Fibroblast of skin of back (primary cell): ENCODE measurements around the gene DNAJC16.
"Not testable (repeated sequence)": the region's sequence is repeated elsewhere in the genome, so short reads cannot be mapped to it uniquely, and the experiment has no call there.

Experiments
- DNase-seq: peaks from one replicate; pipeline ENCODE4 v3.0.0-alpha.2; 2013

Gene DNAJC16

GRCh38 chr1:15507278-15507677 lies 19.4 kb upstream of the DNAJC16 start:
- DNase-seq, result no peak

GRCh38 chr1:15508700-15509487 lies 17.8 kb upstream of the DNAJC16 start:
- DNase-seq, result no peak

- no peak for DNase-seq
Measured at GRCh38 chr1:15509586-15509985, 17.1 kb upstream of the DNAJC16 start.

GRCh38 chr1:15510611-15511405 lies 15.8 kb upstream of the DNAJC16 start:
- no peak for DNase-seq

GRCh38 chr1:15513192-15513591 lies 13.5 kb upstream of the DNAJC16 start:
- DNase-seq, result no peak

- DNase-seq, result no peak
Measured at GRCh38 chr1:15513919-15514318, 12.7 kb upstream of the DNAJC16 start.

- DNase-seq, result not testable (repeated sequence)
Measured at GRCh38 chr1:15514557-15514956, 12.1 kb upstream of the DNAJC16 start.

- no peak for DNase-seq
Measured at GRCh38 chr1:15515022-15515663, 11.5 kb upstream of the DNAJC16 start.

GRCh38 chr1:15519625-15520024 lies 7.0 kb upstream of the DNAJC16 start:
- no peak for DNase-seq

GRCh38 chr1:15521206-15521906 lies 5.3 kb upstream of the DNAJC16 start:
- not testable (repeated sequence) for DNase-seq

GRCh38 chr1:15522551-15522950 lies 4.1 kb upstream of the DNAJC16 start:
- DNase-seq, result no peak

- peak; percentile 25 for DNase-seq
Measured at GRCh38 chr1:15523104-15524020, 3.3 kb upstream of the DNAJC16 start.

- DNase-seq, result no peak
Measured at GRCh38 chr1:15524021-15524282, 2.7 kb upstream of the DNAJC16 start, which contains the start of gene CASP9. TSS of gene CASP9 (minus strand) at chr1:15524215. CDS start at chr1:15524200, 15 bp downstream.

GRCh38 chr1:15524283-15525049 lies 2.2 kb upstream of the DNAJC16 start:
- peak; percentile 97 for DNase-seq

GRCh38 chr1:15525050-15526020 lies 1.3 kb upstream of the DNAJC16 start:
- no peak for DNase-seq

GRCh38 chr1:15526021-15526489 lies 593 bp upstream of the DNAJC16 start:
- DNase-seq, result no peak

GRCh38 chr1:15531003-15531402 lies 4.4 kb downstream of the DNAJC16 start:
- no peak for DNase-seq

GRCh38 chr1:15531682-15532081 lies 5.0 kb downstream of the DNAJC16 start:
- DNase-seq, result no peak

- no peak for DNase-seq
Measured at GRCh38 chr1:15538771-15539170, 12.1 kb downstream of the DNAJC16 start.

GRCh38 chr1:15540186-15540585 lies 13.5 kb downstream of the DNAJC16 start:
- DNase-seq, result peak; percentile 44
